Measurements from ENCODE around the gene GRID1.

DNA sequence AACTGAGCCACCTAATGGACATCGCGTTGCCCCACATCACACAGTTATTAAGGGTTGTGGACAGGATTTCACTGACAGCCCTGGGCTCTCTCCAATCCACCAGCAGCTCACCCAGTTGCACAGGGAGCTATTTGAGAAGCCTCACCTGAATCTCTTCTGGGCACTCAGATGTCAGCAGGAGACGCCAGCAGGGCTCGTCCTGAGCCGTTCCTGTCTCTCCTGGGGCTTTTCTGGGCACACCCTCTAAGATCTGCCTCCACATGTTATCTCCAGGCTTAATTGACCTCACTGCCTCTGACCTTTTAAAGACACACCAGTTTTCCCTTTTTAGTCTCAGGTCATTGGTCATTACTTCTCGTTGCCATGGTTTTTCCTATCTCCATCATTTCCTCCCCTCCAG is 63.0 kb downstream of the GRID1 start:
- TF ChIP-seq, protein P1, sequence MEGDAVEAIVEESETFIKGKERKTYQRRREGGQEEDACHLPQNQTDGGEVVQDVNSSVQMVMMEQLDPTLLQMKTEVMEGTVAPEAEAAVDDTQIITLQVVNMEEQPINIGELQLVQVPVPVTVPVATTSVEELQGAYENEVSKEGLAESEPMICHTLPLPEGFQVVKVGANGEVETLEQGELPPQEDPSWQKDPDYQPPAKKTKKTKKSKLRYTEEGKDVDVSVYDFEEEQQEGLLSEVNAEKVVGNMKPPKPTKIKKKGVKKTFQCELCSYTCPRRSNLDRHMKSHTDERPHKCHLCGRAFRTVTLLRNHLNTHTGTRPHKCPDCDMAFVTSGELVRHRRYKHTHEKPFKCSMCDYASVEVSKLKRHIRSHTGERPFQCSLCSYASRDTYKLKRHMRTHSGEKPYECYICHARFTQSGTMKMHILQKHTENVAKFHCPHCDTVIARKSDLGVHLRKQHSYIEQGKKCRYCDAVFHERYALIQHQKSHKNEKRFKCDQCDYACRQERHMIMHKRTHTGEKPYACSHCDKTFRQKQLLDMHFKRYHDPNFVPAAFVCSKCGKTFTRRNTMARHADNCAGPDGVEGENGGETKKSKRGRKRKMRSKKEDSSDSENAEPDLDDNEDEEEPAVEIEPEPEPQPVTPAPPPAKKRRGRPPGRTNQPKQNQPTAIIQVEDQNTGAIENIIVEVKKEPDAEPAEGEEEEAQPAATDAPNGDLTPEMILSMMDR (IDR thresholded peaks at IDR 0.05), result no peak
- TF ChIP-seq EP300 (IDR thresholded peaks at IDR 0.05) (no peak), POLR2AphosphoS5 (IDR thresholded peaks at IDR 0.05) (no peak), POLR2A (IDR thresholded peaks at IDR 0.05) (no peak)
